ENCODE results near the gene APOD. TPM values are rescaled to one million over a fixed set of nuclear protein-coding genes. Genes with fewer than 3 reads are reported as not detected.

The APOD gene
- total RNA-seq, 1 experiment from 2014 or later = not detected

DNA sequence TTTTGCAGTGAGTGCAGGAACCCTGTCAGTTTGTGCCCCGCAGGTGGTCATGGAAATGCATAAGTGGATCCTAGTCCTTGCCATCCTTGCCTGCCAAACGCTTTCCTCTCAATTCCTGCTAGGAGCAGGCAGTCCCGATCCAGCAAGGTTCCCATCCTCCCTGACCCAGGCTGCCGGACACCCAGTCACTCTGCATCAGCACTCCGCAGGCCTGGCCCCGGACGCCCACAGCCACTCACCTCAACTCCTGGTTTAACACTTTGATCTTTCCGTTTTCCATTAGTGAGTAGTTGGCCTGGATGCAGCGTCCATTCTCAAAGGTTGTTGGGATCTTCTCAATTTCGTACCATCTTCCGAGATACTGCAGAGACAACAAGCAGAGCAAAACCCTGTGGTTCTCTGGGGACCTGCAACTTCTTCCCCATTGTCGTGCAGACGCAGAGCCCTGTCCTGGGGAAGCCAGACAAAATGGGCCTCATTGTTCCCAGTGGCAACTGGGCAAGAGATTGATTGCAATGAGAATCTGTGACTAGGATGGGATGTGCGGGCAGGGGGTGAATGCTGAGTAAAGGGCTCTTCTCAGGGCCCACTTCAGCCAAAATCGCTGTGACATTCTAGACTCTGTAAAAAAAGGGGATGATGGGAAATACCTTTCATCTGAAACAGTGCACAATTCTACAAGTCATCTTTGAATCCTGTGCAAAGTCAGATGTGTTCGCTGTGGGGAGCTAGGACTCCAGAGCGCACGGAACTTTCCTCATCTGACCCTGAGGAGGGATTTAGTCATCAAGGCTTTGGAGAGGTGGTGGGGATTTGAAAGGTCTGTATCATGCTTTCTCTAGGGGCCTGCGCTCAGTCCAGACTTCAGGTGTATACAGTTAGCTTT, 9.9 kb downstream of the APOD start:
- Mint-ChIP-seq H3K4me1 (ENCODE audit: low read depth, unreplicated experiment) (no peaks in the 10 kb centered on the region), H3K9me3 (ENCODE audit: low read depth, unreplicated experiment) (no peaks in the 10 kb centered on the region), H3K36me3 (ENCODE audit: insufficient read depth, unreplicated experiment) (no peaks in the 10 kb centered on the region), H3K4me3 (ENCODE audit: low read depth, unreplicated experiment) (no peak overlapping the region), H3K27me3 (ENCODE audit: unreplicated experiment) (peaks cover 40% of the 10 kb centered on the region), H3K27ac (ENCODE audit: unreplicated experiment) (no peak overlapping the region)
- no TSS peak for BruUV-seq (replicated peaks)
- TF ChIP-seq CTCF (IDR thresholded peaks at IDR 0.05; ENCODE audit: unreplicated experiment) = no peak
- DNase-seq = no peak
- CTCF ChIA-PET = no interaction called here
- intact Hi-C loops (cut with micrococcal nuclease; ENCODE audit: unreplicated experiment) = no loop called here

- H3K27me3 Mint-ChIP-seq (ENCODE audit: unreplicated experiment) = peaks cover 42% of the 10 kb centered on the region
- no peak for TF ChIP-seq CTCF (IDR thresholded peaks at IDR 0.05; ENCODE audit: unreplicated experiment)
- no peaks in the 10 kb centered on the region for H3K36me3 Mint-ChIP-seq (ENCODE audit: insufficient read depth, unreplicated experiment)
- no peak overlapping the region for H3K4me3 Mint-ChIP-seq (ENCODE audit: low read depth, unreplicated experiment)
- no peaks in the 10 kb centered on the region for H3K9me3 Mint-ChIP-seq (ENCODE audit: low read depth, unreplicated experiment)
- CTCF ChIA-PET = interaction anchor here (0.7 kb wide), 1 partner anchor 1041 kb away, joined by 3 read pairs; no protein-coding TSS in a partner anchor
- no peak for DNase-seq
- H3K4me1 Mint-ChIP-seq (ENCODE audit: low read depth, unreplicated experiment) = peaks cover 6% of the 10 kb centered on the region
- no peak overlapping the region for H3K27ac Mint-ChIP-seq (ENCODE audit: unreplicated experiment)
- no TSS peak for BruUV-seq (replicated peaks)
- intact Hi-C loops (cut with micrococcal nuclease; ENCODE audit: unreplicated experiment) = no loop called here
These were observed 12.4 kb downstream of the APOD start for GRCh38 chr3:195571361-195571760.

DNA sequence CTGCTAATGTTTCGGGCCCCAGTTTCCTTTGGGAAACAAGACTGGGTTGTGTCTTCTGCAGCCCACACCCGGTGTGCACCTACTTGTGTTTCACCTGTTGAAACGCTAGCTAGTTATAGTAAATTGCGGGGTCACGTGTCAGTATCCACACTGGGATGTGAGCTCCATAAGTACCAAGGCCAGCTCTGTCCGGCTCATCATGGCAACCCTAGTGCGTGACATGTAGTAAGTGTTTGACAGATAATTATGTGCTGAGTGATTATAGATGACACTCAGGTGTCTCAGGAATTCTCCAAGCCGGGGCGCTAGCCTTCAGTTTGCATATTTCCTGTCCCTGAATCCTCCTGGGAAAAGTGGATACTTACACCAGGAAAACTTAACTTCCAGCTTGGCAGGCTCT, 12.8 kb downstream of the APOD start:
- Mint-ChIP-seq H3K27ac (ENCODE audit: unreplicated experiment) (no peak overlapping the region), H3K4me1 (ENCODE audit: low read depth, unreplicated experiment) (peaks cover 7% of the 10 kb centered on the region), H3K27me3 (ENCODE audit: unreplicated experiment) (peaks cover 46% of the 10 kb centered on the region), H3K36me3 (ENCODE audit: insufficient read depth, unreplicated experiment) (no peaks in the 10 kb centered on the region), H3K4me3 (ENCODE audit: low read depth, unreplicated experiment) (no peak overlapping the region), H3K9me3 (ENCODE audit: low read depth, unreplicated experiment) (no peaks in the 10 kb centered on the region)
- TF ChIP-seq CTCF (IDR thresholded peaks at IDR 0.05; ENCODE audit: unreplicated experiment) = no peak
- CTCF ChIA-PET = interaction anchor here (0.7 kb wide), 1 partner anchor 1041 kb away, joined by 3 read pairs; no protein-coding TSS in a partner anchor
- no TSS peak for BruUV-seq (replicated peaks)
- DNase-seq = no peak
- intact Hi-C loops (cut with micrococcal nuclease; ENCODE audit: unreplicated experiment) = no loop called here

GRCh38 chr3:195570344-195570743, 13.4 kb downstream of the APOD start:
- Mint-ChIP-seq H3K4me3 (ENCODE audit: low read depth, unreplicated experiment) (no peak overlapping the region), H3K9me3 (ENCODE audit: low read depth, unreplicated experiment) (no peaks in the 10 kb centered on the region), H3K4me1 (ENCODE audit: low read depth, unreplicated experiment) (peaks cover 7% of the 10 kb centered on the region), H3K36me3 (ENCODE audit: insufficient read depth, unreplicated experiment) (no peaks in the 10 kb centered on the region), H3K27me3 (ENCODE audit: unreplicated experiment) (peaks cover 50% of the 10 kb centered on the region), H3K27ac (ENCODE audit: unreplicated experiment) (no peak overlapping the region)
- DNase-seq = no peak
- CTCF ChIA-PET = no interaction called here
- intact Hi-C loops (cut with micrococcal nuclease; ENCODE audit: unreplicated experiment) = no loop called here
- no peak for TF ChIP-seq CTCF (IDR thresholded peaks at IDR 0.05; ENCODE audit: unreplicated experiment)
- BruUV-seq (replicated peaks) = no TSS peak

All from Calu3 (cell line).